ENCODE results near the gene FGF1. TPM values are rescaled to one million over a fixed set of nuclear protein-coding genes. Genes with fewer than 3 reads are reported as not detected.

FGF1 gene
- total RNA-seq, 4 donors from 2014 or later = 0.38 to 5.4 (median 0.65) TPM

DNA sequence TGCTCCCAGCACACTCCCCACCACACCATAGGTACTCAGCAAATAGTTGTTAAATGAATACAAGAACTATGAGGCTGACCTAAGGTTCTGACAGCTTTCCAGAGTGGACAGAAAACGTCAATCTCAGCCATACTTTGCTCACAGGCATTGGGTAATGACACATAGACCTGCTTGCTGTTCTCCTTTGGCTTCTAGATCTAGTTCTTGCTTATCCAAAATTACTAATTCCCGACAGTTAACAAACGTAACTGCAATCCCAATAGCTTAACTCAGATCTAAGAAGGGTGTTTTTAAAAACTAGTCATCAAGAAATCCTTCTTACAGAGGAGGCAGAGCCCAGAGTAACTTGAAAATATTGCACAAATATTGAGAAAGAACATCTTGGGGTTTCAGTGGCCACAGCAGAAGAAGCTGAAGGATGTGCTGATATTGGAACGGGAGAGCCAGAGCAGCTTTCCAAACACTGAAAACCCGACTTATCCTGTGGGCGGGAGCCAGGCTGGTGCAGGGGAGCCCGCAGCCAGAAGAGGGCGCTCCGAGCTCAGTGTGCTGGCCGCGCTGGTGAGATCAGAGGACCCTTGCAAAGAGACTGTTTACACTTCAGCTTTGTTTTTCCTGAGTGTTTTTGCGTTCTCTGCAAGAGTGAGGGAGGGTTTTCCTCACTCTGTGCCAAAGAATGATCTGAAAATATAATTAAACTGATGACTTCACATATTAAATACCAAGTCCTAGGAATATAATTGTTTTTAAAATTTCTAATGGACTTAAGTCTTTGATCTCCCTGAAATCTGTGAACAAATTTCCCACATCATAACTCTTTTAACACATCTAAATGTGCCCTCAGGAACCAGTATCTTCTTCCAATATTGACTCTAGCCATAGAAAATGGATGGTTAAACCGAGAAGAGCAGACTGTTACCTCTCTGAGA lies 30.3 kb downstream of the FGF1 start:
- WGBS, 2 donors = 22 to 23% methylated on average over 13 of the region's 13 CpGs
- intact Hi-C loops (cut with DNase I; ENCODE audit: low total_unique reads) = no loop called here
- DNase-seq (ENCODE audit: low spot score in 2 of 2) = peak; percentile 73 to 96
- TF ChIP-seq, protein P1, sequence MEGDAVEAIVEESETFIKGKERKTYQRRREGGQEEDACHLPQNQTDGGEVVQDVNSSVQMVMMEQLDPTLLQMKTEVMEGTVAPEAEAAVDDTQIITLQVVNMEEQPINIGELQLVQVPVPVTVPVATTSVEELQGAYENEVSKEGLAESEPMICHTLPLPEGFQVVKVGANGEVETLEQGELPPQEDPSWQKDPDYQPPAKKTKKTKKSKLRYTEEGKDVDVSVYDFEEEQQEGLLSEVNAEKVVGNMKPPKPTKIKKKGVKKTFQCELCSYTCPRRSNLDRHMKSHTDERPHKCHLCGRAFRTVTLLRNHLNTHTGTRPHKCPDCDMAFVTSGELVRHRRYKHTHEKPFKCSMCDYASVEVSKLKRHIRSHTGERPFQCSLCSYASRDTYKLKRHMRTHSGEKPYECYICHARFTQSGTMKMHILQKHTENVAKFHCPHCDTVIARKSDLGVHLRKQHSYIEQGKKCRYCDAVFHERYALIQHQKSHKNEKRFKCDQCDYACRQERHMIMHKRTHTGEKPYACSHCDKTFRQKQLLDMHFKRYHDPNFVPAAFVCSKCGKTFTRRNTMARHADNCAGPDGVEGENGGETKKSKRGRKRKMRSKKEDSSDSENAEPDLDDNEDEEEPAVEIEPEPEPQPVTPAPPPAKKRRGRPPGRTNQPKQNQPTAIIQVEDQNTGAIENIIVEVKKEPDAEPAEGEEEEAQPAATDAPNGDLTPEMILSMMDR (IDR thresholded peaks at IDR 0.05) = peak in 1 of 3 donors; percentile 85
- no peak for TF ChIP-seq POLR2A (IDR thresholded peaks at IDR 0.05)
- no peak overlapping the region for H3K4me3 ChIP-seq (ENCODE audit: low read depth, poor library complexity, severe bottlenecking)

DNA sequence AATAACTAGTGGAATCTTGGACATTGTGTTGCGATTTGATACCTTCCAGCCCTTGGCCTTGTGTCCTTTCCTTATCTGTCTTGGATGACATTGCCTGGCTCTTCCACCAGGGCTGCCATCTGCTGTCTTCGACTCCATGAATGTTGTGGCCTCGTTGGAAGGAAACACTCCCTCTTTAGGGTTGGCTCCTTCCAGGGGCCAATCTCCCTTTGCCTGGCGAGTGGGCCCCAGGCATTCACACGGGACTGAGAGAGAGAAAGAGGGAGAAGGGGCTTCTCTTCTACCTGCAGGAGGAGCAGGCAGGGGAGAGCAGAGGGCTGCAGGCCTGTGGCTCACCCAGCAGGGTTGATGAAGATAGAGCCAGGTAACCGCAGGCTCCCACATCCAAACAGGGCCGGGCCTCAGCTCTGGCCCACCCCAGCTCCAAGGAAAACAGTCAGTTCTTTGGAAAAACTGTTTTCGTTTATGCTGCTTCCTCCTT lies 31.3 kb downstream of the FGF1 start:
- TF ChIP-seq, protein P1 (IDR thresholded peaks at IDR 0.05) = no peak
- no peak for TF ChIP-seq POLR2A (IDR thresholded peaks at IDR 0.05)
- 75 to 83% methylated on average over 8 of the region's 8 CpGs for WGBS, 2 donors
- no peak overlapping the region for H3K4me3 ChIP-seq (ENCODE audit: low read depth, poor library complexity, severe bottlenecking)
- DNase-seq (ENCODE audit: low spot score in 2 of 2) = no peak
- intact Hi-C loops (cut with DNase I; ENCODE audit: low total_unique reads) = loop anchor here (5.0 kb wide), 1 partner anchor 43 kb away; no protein-coding TSS in a partner anchor

DNA sequence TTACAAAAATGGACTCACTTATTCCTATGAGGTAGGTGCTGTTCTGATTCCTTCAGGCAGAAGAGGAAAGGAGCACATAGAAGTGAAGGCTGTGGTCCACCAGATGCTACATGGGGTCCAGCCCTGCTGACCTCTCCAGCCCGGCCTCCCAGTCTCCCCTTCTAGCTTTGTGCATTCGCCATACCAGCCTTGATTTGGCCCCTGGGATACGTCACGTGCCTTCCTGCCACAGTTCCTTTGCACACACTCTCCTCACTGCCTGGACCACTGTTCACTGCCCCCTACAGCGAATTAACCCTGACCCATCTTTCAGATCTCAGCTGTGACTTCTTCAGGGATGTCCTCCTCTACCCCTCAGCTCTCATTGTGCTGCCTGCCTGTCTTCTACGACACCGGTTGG lies 32.6 kb downstream of the FGF1 start:
- intact Hi-C loops (cut with DNase I; ENCODE audit: low total_unique reads) = loop anchor here (5.0 kb wide), 1 partner anchor 44 kb away; no protein-coding TSS in a partner anchor
- H3K4me3 ChIP-seq (ENCODE audit: low read depth, poor library complexity, severe bottlenecking) = no peak overlapping the region
- DNase-seq (ENCODE audit: low spot score in 2 of 2) = no peak
- 92 to 96% methylated on average over 7 of the region's 7 CpGs for WGBS, 2 donors
- no peak for TF ChIP-seq POLR2A (IDR thresholded peaks at IDR 0.05)
- TF ChIP-seq, protein P1 (IDR thresholded peaks at IDR 0.05) = no peak

DNA sequence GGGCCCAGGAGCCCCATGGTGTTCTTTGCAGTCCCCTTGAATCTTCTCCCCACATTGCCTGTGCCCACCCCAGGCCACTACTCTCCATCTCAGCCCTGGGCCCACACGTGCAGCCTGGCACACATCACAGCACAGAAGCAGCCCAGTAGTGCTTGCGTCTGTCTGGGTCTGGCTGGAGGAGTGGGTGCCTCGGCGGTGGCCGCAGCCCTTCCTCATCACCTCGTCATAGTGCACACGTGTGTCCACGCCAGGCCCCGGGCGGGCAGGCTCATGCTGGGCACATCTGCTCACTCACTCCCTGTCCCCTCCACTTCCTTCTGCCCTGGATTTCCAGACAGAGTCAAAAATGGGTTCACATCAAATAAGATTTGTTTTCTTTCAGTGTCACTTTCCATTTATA lies 33.3 kb downstream of the FGF1 start:
- intact Hi-C loops (cut with DNase I; ENCODE audit: low total_unique reads) = loop anchor here (5.0 kb wide), 1 partner anchor 45 kb away; no protein-coding TSS in a partner anchor
- no peak overlapping the region for H3K4me3 ChIP-seq (ENCODE audit: low read depth, poor library complexity, severe bottlenecking)
- no peak for TF ChIP-seq POLR2A (IDR thresholded peaks at IDR 0.05)
- TF ChIP-seq, protein P1 (IDR thresholded peaks at IDR 0.05) = no peak
- WGBS, 2 donors = 81 to 87% methylated on average over 10 of the region's 10 CpGs
- DNase-seq (ENCODE audit: low spot score in 2 of 2) = no peak

DNA sequence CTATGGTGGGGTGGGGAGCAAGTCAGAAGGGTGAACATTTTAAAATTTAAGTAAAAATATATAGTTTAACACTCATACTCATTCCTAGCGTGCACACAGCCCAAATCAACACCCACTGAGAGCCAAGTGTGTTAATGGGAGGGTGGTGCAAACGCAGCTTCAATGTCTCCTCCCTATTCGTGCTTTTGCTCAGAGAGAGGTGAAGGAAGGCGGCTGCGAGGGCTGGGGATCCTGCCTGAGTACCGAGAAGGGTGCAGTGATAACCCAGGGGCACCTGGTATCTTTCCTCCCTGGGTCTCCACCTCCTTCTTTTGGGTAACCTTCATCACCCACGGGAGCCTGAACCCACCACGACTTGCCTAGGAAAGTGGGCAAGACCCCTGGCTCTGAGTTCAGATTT lies 35.0 kb downstream of the FGF1 start:
- intact Hi-C loops (cut with DNase I; ENCODE audit: low total_unique reads) = loop anchor here (5.0 kb wide), 1 partner anchor 46 kb away; no protein-coding TSS in a partner anchor
- 79 to 80% methylated on average over 8 of the region's 8 CpGs for WGBS, 2 donors

More for the DNA sequence above, 35.0 kb downstream of the FGF1 start:
- no peak overlapping the region for H3K4me3 ChIP-seq (ENCODE audit: low read depth, poor library complexity, severe bottlenecking)
- TF ChIP-seq, protein P1 (IDR thresholded peaks at IDR 0.05) = no peak
- no peak for TF ChIP-seq POLR2A (IDR thresholded peaks at IDR 0.05)
- DNase-seq (ENCODE audit: low spot score in 2 of 2) = no peak
